Fibroblast of lung (primary cell): ENCODE data around the gene VRK2. TPM values are rescaled to one million over a fixed set of nuclear protein-coding genes. Genes with fewer than 3 reads are reported as not detected.

Experiments used
- DNase-seq, 2 donors: peaks; one replicate each; pipeline versions ENCODE4 v3.0.0 to v3.0.0-alpha.2; 2010; ENCODE audit warnings: low read depth in 2 of 2
- H2AFZ ChIP-seq: 2 replicates; pipeline ENCODE4 v1.5.1; 2012; ENCODE audit warnings: low read length, control low read depth, inconsistent platforms
- H3K27ac ChIP-seq: 2 replicates; pipeline ENCODE4 v1.5.1; 2011; ENCODE audit warnings: low read length, control low read depth; ENCODE audit not compliant: insufficient read depth
- H3K27me3 ChIP-seq: 2 replicates; pipeline ENCODE4 v1.5.1; 2011; ENCODE audit warnings: mild to moderate bottlenecking, low read length; ENCODE audit not compliant: control insufficient read depth, insufficient read depth
- H3K36me3 ChIP-seq: 2 replicates; pipeline ENCODE4 v1.5.1; 2011; ENCODE audit warnings: low read length; ENCODE audit not compliant: control insufficient read depth, insufficient read depth
- H3K4me1 ChIP-seq: 2 replicates; pipeline ENCODE4 v1.5.1; 2011; ENCODE audit warnings: low read length; ENCODE audit not compliant: control insufficient read depth, insufficient read depth; ENCODE audit errors: extremely low read depth
- H3K4me2 ChIP-seq: 2 replicates; pipeline ENCODE4 v1.5.1; 2011; ENCODE audit warnings: low read length, control low read depth; ENCODE audit not compliant: insufficient read depth; ENCODE audit errors: extremely low read depth
- H3K4me3 ChIP-seq, 4 experiments: fragments of 200-600 bp in 1 of 4; sonication (generic) in 1 of 4; replicated peaks in 1 of 4; 2 replicates each; pipeline ENCODE4 v1.5.1; 2011 to 2016; ENCODE audit warnings: low read length in 4 of 4, low read depth in 3 of 4, mild to moderate bottlenecking in 3 of 4, control low read depth in 2 of 4, inconsistent platforms in 1 of 4, mixed read lengths in 1 of 4; ENCODE audit not compliant: insufficient read depth in 1 of 4; ENCODE audit errors: control extremely low read depth in 1 of 4
- H3K79me2 ChIP-seq: 2 replicates; pipeline ENCODE4 v1.5.1; 2012; ENCODE audit warnings: mild to moderate bottlenecking, low read length, inconsistent platforms; ENCODE audit not compliant: control insufficient read depth, insufficient read depth
- H3K9ac ChIP-seq: 2 replicates; pipeline ENCODE4 v1.5.1; 2011; ENCODE audit warnings: mild to moderate bottlenecking, low read length, control low read depth; ENCODE audit not compliant: insufficient read depth
- H3K9me3 ChIP-seq: 2 replicates; pipeline ENCODE4 v1.5.1; 2012; ENCODE audit warnings: low read depth, low read length; ENCODE audit not compliant: control insufficient read depth, insufficient read depth
- H4K20me1 ChIP-seq: 2 replicates; pipeline ENCODE4 v1.5.1; 2011; ENCODE audit warnings: low read length; ENCODE audit not compliant: control insufficient read depth, insufficient read depth; ENCODE audit errors: extremely low read depth
- EZH2 ChIP-seq: IDR thresholded peaks from 2 replicates; pipeline ENCODE4 v1.5.1; 2012; ENCODE audit warnings: low read length, control low read depth, mild to moderate bottlenecking; ENCODE audit errors: missing control alignments
- polyA plus RNA-seq, 2 donors: library from polyadenylated mRNA; depleted of rRNA in 1 of 2; stranded (reverse) in 1 of 2; unstranded in 1 of 2; fragments of >200 nt; gene quantifications; 2 replicates each; pipeline ENCODE4 v1.2.1, GENCODE V29; 2011 to 2012; ENCODE audit warnings: missing spikeins in 1 of 2
- total RNA-seq: library from RNA; depleted of rRNA; stranded (reverse); fragments of >200 nt; gene quantifications from 2 replicates; pipeline ENCODE4 v1.2.1, GENCODE V29; 2014
- TF ChIP-seq, protein P1 (sequence below), 2 donors: IDR thresholded peaks in 1 of 2; conservative IDR thresholded peaks in 1 of 2; 1 replicate in 1 of 2; 2 replicates in 1 of 2; pipeline ENCODE4 v1.5.1; 2011 to 2012; ENCODE audit warnings: low read length in 2 of 2, control low read depth in 1 of 2, inconsistent platforms in 1 of 2, low read depth in 1 of 2, mild to moderate bottlenecking in 1 of 2

Gene VRK2
- total and polyA plus RNA-seq, 2 donors (not counting 1 experiment from before 2014, with no cell fraction given): 23.8 to 24.3 TPM

- H3K4me1 ChIP-seq: no peaks in the 10 kb centered on the region
- DNase-seq: peak; percentile 7 to 34
- no peaks in the 10 kb centered on the region for H3K9me3 ChIP-seq
- no peak overlapping the region for H2AFZ ChIP-seq
- H3K9ac ChIP-seq: no peak overlapping the region
- no peak overlapping the region for H3K27ac ChIP-seq
- H3K4me3 ChIP-seq: no peak overlapping the region
- H3K79me2 ChIP-seq: no peaks in the 10 kb centered on the region
- no peak overlapping the region for H3K4me2 ChIP-seq
- no peaks in the 10 kb centered on the region for H4K20me1 ChIP-seq
- TF ChIP-seq, protein P1, sequence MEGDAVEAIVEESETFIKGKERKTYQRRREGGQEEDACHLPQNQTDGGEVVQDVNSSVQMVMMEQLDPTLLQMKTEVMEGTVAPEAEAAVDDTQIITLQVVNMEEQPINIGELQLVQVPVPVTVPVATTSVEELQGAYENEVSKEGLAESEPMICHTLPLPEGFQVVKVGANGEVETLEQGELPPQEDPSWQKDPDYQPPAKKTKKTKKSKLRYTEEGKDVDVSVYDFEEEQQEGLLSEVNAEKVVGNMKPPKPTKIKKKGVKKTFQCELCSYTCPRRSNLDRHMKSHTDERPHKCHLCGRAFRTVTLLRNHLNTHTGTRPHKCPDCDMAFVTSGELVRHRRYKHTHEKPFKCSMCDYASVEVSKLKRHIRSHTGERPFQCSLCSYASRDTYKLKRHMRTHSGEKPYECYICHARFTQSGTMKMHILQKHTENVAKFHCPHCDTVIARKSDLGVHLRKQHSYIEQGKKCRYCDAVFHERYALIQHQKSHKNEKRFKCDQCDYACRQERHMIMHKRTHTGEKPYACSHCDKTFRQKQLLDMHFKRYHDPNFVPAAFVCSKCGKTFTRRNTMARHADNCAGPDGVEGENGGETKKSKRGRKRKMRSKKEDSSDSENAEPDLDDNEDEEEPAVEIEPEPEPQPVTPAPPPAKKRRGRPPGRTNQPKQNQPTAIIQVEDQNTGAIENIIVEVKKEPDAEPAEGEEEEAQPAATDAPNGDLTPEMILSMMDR (conservative IDR thresholded peaks at IDR 0.05 in 1 of 2, IDR thresholded peaks at IDR 0.05 in 1 of 2; ENCODE audit: low read depth in 1 of 2, low read length in 2 of 2): no peak
- no peak for TF ChIP-seq EZH2
- H3K27me3 ChIP-seq: no peaks in the 10 kb centered on the region
- no peaks in the 10 kb centered on the region for H3K36me3 ChIP-seq
Measured at GRCh38 chr2:58101500-58101899, 54.9 kb downstream of the VRK2 start.

DNA sequence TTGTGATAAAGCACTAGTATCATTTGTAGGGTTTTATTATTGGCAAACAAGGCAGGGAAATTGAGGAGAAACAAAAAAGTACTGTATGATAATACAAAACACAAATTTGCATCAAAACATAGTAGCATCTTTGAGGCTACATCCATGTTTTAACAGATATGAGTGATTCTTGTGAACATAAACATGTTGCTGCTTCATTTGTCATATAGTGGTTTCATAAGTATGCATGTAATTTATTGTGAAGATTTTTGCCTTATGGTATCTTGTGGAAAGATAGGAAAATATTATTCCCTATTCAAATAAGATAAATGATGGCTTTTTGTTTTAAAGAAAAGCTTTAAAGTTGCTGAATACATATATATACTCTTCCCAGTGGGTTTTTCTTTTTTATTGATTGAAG is 60.3 kb downstream of the VRK2 start:
- H3K9ac ChIP-seq: no peak overlapping the region
- H3K27me3 ChIP-seq: no peaks in the 10 kb centered on the region
- H3K4me2 ChIP-seq: peak overlapping the region; percentile 93
- H3K27ac ChIP-seq: peak overlapping the region; percentile 93
- no peaks in the 10 kb centered on the region for H3K9me3 ChIP-seq
- no peak overlapping the region for H2AFZ ChIP-seq
- no peak for TF ChIP-seq EZH2
- TF ChIP-seq, protein P1 (conservative IDR thresholded peaks at IDR 0.05 in 1 of 2, IDR thresholded peaks at IDR 0.05 in 1 of 2; ENCODE audit: low read depth in 1 of 2, low read length in 2 of 2): no peak
- no peaks in the 10 kb centered on the region for H3K36me3 ChIP-seq
- no peaks in the 10 kb centered on the region for H4K20me1 ChIP-seq
- peaks cover 6% of the 10 kb centered on the region for H3K4me1 ChIP-seq
- no peak overlapping the region for H3K4me3 ChIP-seq
- no peaks in the 10 kb centered on the region for H3K79me2 ChIP-seq
- peak; percentile 18 to 21 for DNase-seq

DNA sequence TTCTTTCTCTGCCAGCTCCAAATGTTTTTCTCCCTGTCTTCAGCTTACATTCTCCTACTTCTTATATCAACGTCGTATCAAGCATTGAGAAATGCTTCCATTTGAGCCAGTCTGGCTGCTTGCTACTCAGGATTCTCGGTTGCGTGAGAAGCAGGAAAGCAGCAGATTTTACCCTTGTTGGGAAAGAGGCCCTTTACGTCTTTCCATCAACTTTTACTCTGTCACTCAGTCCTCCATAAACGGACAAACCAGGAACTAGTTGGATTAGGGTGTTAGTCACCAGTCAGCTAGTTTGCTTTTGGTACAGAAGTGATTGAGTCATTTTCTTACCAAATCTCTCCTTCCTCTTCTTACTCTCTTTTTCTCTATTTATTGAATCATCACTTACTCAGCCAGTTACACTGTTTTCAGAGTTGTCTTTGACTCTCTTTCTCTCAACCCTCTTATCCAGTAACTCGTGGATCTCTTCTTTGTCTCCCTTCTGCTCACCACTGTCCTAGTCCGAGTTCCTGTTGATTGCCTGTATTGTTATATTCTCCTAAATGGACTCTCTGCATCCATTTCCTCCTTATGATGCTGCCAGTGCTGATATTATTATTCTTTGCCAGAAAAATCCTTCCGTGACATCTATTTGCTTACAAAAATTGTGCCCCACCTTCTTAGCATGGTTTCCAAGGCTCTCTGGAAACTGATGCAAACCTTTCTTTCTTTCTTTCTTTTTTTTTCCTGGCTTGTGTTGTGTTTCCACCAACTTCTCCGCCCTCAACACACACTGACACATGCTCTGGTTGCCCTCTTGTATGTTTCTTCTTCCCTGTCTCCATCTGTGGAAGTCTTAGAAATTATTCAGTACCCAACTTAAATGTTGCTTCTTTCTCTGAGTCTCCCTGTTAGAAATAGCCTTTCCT is 61.5 kb downstream of the VRK2 start:
- peak overlapping the region in 3 of 4 experiments; percentile 6 to 29 (median 24) for H3K4me3 ChIP-seq
- H3K79me2 ChIP-seq: no peaks in the 10 kb centered on the region
- H3K4me2 ChIP-seq: peak overlapping the region; percentile 93
- H3K36me3 ChIP-seq: no peaks in the 10 kb centered on the region
- H3K27me3 ChIP-seq: no peaks in the 10 kb centered on the region
- peak; percentile 90 to 92 for DNase-seq
- H3K9ac ChIP-seq: peak overlapping the region; percentile 49
- no peaks in the 10 kb centered on the region for H4K20me1 ChIP-seq
- H2AFZ ChIP-seq: peak overlapping the region; percentile 74
- H3K27ac ChIP-seq: peak overlapping the region; percentile 93
- peaks cover 6% of the 10 kb centered on the region for H3K4me1 ChIP-seq
- no peak for TF ChIP-seq EZH2
- TF ChIP-seq, protein P1 (conservative IDR thresholded peaks at IDR 0.05 in 1 of 2, IDR thresholded peaks at IDR 0.05 in 1 of 2; ENCODE audit: low read depth in 1 of 2, low read length in 2 of 2): no peak
- no peaks in the 10 kb centered on the region for H3K9me3 ChIP-seq
